NK-92 (cell line): ENCODE data around the gene TESK2.
"Not testable (repeated sequence)": the region's sequence is repeated elsewhere in the genome, so short reads cannot be mapped to it uniquely, and the experiment has no call there.

Experiments used
- DNase-seq: peaks from one replicate; lab custom pipeline; 2025; ENCODE audit not compliant: unreplicated experiment; lab: John Stamatoyannopoulos, UW

TESK2 gene

DNA sequence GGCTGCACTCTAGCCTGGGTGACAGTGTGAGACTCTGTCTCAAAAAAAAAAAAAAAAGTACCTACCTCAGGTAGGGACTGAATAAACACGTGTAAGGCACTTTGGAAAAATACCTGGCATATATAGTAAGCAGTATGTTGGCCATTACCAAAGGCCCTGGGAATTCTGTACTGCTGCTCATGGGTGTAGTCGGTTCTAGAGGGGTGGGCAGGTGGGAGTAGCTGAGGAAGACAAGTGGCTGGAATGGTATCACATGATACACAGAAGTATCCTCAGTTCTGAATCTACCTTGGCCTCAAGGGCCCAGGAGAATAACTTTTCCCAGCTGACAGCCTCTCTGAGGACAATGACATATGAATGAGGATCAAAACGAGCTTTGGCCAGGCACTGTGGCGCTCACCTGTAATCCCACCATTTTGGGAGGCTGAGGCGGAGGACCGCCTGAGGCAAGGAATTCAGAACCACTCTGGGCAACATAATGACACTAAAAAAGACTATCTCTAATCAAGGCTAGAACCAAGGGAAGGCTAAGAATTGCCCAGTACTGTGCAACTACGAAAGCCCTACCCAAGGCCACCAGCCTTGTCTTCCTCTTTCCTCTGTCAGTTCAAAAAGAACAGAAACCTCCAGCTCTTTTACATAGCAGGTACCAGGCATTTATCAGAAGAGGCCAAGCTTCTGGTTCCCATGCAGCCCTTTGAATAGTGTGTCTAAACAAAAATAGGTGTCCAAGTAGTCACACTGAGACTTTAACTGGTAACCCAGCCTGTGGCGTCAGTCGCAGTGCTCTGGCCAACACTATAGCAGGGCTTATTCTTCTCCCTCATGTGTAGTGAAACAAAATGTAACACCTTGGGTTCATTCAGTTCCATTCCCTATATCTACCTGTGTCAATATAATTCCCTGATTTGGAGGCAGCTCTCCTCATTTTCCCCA, 19.3 kb upstream of the TESK2 start:
- DNase-seq, result no peak

DNA sequence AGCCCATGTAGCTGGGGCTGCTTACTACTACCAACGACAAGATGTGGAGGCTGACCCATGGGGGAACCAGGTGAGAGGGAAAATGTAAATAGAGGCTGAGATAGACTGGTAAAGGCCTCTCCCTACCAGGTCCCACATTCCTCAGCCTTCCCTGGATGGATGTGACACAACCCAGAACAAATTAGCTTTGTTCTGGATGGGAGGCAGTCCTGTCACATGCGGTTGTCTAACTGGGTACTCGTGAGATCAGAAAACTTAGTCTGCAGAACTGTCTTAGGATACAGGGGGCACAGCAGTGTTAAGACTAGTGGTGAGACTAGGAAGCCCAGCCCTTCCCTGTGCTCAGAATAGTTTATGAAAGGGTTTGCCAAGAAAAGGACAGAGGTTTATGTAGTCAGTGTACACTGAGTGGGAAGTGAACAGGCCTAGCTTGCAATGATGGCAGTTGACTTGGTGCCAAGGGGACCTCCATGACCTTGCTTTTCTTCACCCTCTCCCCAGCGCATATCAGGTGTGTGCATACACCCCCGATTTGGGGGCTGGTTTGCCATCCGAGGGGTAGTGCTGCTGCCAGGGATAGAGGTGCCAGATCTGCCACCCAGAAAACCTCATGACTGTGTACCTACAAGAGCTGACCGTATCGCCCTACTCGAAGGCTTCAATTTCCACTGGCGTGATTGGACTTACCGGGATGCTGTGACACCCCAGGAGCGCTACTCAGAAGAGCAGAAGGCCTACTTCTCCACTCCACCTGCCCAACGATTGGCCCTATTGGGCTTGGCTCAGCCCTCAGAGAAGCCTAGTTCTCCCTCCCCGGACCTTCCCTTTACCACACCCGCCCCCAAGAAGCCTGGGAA, 17.6 kb upstream of the TESK2 start:
- DNase-seq, result no peak

GRCh38 chr1:45507893-45508292, 16.9 kb upstream of the TESK2 start:
- DNase-seq, result no peak

DNA sequence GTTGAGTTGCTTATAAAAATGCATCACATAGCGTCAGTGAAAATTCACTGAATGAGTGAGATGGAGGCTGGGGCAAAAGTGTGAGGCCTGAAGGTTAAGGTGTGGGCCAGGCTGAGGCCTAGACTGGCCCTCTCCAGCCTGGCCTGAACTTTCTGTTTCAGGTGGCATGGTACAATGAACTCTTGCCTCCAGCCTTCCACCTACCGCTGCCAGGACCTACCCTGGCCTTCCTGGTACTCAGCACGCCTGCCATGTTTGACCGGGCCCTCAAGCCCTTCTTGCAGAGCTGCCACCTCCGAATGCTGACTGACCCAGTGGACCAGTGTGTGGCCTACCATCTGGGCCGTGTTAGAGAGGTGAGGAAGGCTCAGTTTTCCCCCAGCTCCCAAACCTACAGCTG, 16.2 kb upstream of the TESK2 start:
- DNase-seq, result no peak

GRCh38 chr1:45503462-45504360, 12.7 kb upstream of the TESK2 start:
- no peak for DNase-seq

- no peak for DNase-seq
These were observed 10.5 kb upstream of the TESK2 start for GRCh38 chr1:45501505-45501859.

DNA sequence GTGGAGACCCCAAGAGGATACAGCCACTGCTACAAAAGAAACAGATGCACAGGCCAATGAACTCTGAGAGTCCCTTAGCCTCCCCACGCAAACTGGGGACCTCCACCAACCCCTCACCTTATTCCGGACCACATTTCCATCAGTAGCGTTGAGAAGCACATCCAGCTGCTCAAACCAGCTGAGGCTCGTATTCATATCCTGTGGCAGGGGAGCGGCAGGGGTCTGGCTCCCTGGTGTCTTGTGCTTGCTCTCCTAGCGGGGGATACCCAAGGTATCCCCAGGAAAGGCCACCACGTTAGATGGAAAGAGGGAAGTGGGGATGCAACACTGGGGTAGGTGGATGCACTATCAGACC, 8.4 kb upstream of the TESK2 start:
- no peak for DNase-seq

- no peak for DNase-seq
These were observed 7.3 kb upstream of the TESK2 start for GRCh38 chr1:45498279-45498678.

DNA sequence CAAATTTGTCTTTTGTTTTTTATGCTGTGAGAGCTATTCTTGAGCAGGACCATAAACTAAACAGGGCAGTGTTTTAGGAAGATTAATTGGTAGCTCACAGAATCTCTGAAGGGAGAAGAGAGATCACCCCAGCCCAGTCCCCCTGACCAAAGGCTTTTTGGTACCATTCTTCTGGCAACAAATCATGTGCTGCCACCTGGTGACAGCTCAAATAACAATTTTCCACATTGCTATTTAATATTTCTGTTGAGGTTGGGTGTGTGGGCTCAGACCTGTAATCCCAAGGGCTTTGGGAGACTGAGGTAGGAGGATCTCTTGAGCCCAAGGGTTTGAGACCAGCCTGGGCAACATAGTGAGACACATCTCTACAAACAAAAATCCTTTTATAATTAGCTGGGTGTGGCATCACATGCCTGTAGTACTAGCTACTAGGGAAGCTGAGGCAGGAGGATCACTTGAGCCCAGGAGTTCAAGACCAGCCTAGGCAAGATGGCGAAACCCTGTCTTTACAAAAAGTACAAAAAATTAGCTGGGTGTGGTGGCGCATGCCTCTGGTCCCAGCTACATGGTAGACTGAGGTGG, 2.2 kb upstream of the TESK2 start:
- no peak for DNase-seq

- DNase-seq, result no peak
These were observed 1.7 kb upstream of the TESK2 start for GRCh38 chr1:45492691-45493090.

GRCh38 chr1:45491487-45492260, 711 bp upstream of the TESK2 start:
- DNase-seq, result no peak

- DNase-seq, result no peak
These were observed 790 bp downstream of the TESK2 start for GRCh38 chr1:45490121-45490625.

- not testable (repeated sequence) for DNase-seq
These were observed 1.6 kb downstream of the TESK2 start for GRCh38 chr1:45489379-45489778.

DNA sequence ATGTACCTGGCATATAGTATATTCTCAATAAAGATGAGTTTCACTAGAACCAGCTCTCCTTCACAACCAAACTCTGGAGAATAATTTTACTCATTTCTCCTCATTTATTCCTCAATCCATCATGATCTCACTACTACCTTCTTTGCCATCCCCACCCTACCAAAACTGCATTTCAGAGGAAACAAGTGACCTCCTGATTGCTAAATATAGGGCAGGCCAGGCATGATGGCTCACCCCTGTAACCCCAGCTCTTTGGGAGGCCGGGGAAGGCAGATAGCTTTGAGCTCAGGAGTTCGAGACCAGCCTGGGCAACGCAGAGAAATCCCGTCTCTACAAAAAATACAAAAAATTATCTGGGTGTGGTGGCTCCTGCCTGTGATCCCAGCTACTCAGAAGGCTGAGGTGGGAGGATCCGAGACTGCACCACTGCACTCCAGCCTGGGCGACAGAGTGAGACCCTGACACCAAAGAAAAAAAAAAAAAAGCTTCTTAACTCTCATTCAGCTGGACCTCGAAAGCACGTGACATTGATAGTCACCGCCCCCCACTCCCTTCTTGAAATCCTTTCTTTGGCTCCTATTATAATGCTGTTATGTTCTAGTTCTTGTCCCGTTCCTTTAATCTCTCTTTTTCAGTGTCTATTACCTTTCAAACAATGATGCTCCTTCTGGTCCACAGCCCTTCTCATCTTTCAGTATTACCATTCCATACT, 2.1 kb downstream of the TESK2 start:
- DNase-seq, result no peak

- DNase-seq, result no peak
These were observed 5.0 kb downstream of the TESK2 start for GRCh38 chr1:45485949-45486348.

- no peak for DNase-seq
These were observed 11.8 kb downstream of the TESK2 start for GRCh38 chr1:45479039-45479748.

GRCh38 chr1:45478121-45478814, 12.7 kb downstream of the TESK2 start:
- no peak for DNase-seq

DNA sequence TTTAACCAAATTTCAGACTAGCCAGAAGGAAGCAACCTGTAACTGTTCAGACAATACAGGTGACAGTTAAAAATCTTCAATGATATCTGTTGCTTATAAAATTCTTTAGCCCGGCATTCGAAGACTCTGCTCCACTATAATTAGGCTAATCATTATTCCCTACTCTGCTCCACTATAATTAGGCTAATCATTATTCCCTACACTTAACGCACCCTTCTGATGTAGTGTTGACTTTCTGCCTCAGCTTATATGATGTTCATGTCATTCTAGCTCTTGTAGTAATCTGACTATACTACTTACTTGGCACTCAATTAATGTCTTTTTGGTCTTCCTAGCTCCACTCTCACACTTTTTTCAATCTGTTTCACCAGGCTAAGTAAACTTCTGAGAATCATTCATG, 13.3 kb downstream of the TESK2 start:
- no peak for DNase-seq
